ENCODE data around the gene MBD6.

Gene MBD6

DNA sequence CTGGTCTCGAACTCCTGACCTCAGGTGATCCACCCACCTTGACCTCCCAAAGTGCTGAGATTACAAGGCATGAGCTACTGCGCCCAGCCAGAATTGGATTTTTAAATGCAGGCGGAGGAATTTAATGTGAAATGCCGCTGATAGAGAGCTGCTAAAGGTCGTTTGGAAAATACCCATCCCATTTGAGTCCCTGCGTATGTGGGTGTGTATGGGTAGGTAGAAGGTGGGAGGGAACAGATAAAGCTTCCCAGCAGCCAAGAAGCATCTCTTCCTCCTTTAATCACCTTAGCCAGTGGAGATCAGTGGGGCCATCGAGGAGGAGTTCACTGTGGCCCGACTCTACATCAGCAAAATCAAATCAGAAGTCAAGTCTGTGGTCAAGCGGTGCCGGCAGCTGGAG is 52.2 kb downstream of the MBD6 start:
- no peaks in the 10 kb centered on the region for H3K27me3 ChIP-seq (ENCODE audit: control insufficient read depth in 2 of 2, insufficient read depth in 2 of 2, low read length in 2 of 2)
- H3K4me3 ChIP-seq (ENCODE audit: low read length in 2 of 2), result no peak overlapping the region
- no peak overlapping the region for H3K27ac ChIP-seq (ENCODE audit: low read depth in 2 of 2, low read length in 2 of 2)
- H3K36me3 ChIP-seq (ENCODE audit: control insufficient read depth in 2 of 2, insufficient read depth in 2 of 2, low read length in 2 of 2), result no peaks in the 10 kb centered on the region
- H3K4me1 ChIP-seq (ENCODE audit: control insufficient read depth in 2 of 2, insufficient read depth in 2 of 2, low read length in 2 of 2), result no peaks in the 10 kb centered on the region
- H3K9me3 ChIP-seq (ENCODE audit: control insufficient read depth in 2 of 2, low read length in 2 of 2), result no peaks in the 10 kb centered on the region
- no peak overlapping the region for H3K9ac ChIP-seq (ENCODE audit: low read depth in 1 of 2, low read length in 2 of 2)

DNA sequence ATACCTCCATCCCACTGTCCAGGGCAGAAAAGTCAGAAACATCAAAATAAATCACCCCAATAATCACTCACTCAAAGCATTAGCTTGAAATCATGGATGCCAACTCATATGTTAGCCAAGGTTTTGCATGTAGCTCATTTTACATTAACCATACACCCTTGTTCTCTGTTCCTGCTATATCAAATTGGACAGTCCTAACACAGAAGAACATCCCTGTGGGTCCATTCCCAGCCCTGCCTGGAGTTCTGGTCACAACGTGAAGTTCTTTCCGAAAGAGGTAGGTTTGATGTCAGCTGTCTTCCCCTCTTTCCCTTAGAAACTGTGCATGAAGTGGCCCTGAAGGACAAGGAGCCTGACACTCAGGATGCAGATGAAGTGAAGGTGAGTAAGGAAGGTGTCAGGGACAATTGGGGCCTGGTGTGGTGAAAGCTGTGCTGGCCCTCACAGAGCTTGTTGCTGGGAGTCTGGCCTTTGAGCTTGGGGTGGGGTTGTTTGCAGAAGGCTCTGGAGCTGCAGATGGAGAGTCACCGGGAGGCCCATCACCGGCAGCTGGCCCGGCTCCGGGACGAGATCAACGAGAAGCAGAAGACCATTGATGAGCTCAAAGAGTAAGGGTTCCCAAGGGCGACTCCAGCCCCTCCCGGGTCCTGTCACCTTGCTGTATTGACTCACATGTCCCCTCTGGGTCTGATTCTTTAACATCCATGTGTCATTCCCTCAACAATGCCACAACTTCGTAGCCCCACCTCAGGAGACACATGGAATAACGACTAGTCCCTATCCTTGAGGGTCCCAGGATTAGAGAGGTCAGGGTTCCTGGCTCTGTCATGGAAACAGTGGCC is 53.4 kb downstream of the MBD6 start:
- H3K36me3 ChIP-seq (ENCODE audit: control insufficient read depth in 2 of 2, insufficient read depth in 2 of 2, low read length in 2 of 2), result no peaks in the 10 kb centered on the region
- no peaks in the 10 kb centered on the region for H3K9me3 ChIP-seq (ENCODE audit: control insufficient read depth in 2 of 2, low read length in 2 of 2)
- no peak overlapping the region for H3K9ac ChIP-seq (ENCODE audit: low read depth in 1 of 2, low read length in 2 of 2)
- no peak overlapping the region for H3K4me3 ChIP-seq (ENCODE audit: low read length in 2 of 2)
- H3K4me1 ChIP-seq (ENCODE audit: control insufficient read depth in 2 of 2, insufficient read depth in 2 of 2, low read length in 2 of 2), result no peaks in the 10 kb centered on the region
- no peaks in the 10 kb centered on the region for H3K27me3 ChIP-seq (ENCODE audit: control insufficient read depth in 2 of 2, insufficient read depth in 2 of 2, low read length in 2 of 2)
- H3K27ac ChIP-seq (ENCODE audit: low read depth in 2 of 2, low read length in 2 of 2), result no peak overlapping the region

DNA sequence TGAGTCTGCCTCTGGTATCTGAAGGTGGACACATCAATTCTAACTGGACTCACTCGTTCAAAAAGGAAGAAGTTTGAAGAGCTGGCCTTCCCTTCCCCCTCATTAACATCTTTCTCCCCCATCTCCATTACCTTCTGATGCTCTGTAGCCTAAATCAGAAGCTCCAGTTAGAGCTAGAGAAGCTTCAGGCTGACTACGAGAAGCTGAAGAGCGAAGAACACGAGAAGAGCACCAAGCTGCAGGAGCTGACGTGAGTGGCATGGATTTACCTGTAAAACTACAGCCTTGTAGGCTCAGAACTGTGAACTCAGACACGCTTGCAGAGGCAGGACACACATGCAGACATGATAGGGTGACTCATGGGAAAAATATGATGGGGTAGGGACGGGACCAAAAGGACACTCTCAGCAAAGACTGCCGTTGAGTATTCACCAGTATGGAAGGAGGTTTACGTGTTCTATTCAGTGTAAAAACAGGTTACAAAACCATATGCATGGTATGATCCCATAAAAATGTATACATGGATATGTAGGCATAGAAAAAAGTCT is 54.1 kb downstream of the MBD6 start:
- H3K36me3 ChIP-seq (ENCODE audit: control insufficient read depth in 2 of 2, insufficient read depth in 2 of 2, low read length in 2 of 2), result no peaks in the 10 kb centered on the region
- H3K4me1 ChIP-seq (ENCODE audit: control insufficient read depth in 2 of 2, insufficient read depth in 2 of 2, low read length in 2 of 2), result no peaks in the 10 kb centered on the region
- H3K27me3 ChIP-seq (ENCODE audit: control insufficient read depth in 2 of 2, insufficient read depth in 2 of 2, low read length in 2 of 2), result no peaks in the 10 kb centered on the region
- no peaks in the 10 kb centered on the region for H3K9me3 ChIP-seq (ENCODE audit: control insufficient read depth in 2 of 2, low read length in 2 of 2)
- no peak overlapping the region for H3K4me3 ChIP-seq (ENCODE audit: low read length in 2 of 2)
- no peak overlapping the region for H3K9ac ChIP-seq (ENCODE audit: low read depth in 1 of 2, low read length in 2 of 2)
- no peak overlapping the region for H3K27ac ChIP-seq (ENCODE audit: low read depth in 2 of 2, low read length in 2 of 2)

DNA sequence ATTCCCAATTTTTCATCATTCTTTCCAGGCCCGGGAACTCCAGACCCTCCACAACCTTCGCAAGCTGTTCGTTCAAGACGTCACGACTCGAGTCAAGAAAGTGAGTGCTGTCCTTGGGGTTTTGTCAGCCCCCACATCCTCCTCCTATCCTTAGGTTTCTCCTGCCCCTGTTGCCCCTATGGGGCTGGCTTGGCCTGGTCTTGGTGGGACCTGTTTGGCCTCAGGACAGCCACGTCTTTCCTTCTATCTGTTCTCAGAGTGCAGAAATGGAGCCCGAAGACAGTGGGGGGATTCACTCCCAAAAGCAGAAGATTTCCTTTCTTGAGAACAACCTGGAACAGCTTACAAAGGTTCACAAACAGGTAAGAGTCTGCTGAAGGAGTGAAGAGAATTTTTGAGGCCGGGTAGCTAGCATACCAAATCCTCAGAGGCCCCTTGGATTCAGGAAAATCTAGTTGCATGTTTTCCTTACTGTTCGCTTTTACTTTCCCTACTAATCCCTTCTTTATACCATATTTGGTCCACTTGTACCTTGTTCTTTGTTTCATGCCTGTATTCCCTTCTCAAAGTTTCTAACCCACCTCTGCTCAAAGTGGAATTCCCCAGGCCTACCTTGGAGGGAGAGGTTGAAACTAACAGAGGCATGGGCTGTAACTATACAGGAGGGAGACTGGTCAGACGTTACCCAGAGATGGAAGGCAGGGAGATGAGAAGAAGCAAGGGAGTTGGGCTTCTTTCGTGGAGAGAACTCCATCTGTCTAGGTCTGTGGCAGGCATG is 55.5 kb downstream of the MBD6 start:
- no peaks in the 10 kb centered on the region for H3K9me3 ChIP-seq (ENCODE audit: control insufficient read depth in 2 of 2, low read length in 2 of 2)
- H3K4me1 ChIP-seq (ENCODE audit: control insufficient read depth in 2 of 2, insufficient read depth in 2 of 2, low read length in 2 of 2), result no peaks in the 10 kb centered on the region
- H3K9ac ChIP-seq (ENCODE audit: low read depth in 1 of 2, low read length in 2 of 2), result no peak overlapping the region
- H3K27ac ChIP-seq (ENCODE audit: low read depth in 2 of 2, low read length in 2 of 2), result no peak overlapping the region
- H3K4me3 ChIP-seq (ENCODE audit: low read length in 2 of 2), result no peak overlapping the region
- H3K36me3 ChIP-seq (ENCODE audit: control insufficient read depth in 2 of 2, insufficient read depth in 2 of 2, low read length in 2 of 2), result no peaks in the 10 kb centered on the region
- peaks cover 0 to 6% of the 10 kb centered on the region in 2 donors for H3K27me3 ChIP-seq (ENCODE audit: control insufficient read depth in 2 of 2, insufficient read depth in 2 of 2, low read length in 2 of 2)

DNA sequence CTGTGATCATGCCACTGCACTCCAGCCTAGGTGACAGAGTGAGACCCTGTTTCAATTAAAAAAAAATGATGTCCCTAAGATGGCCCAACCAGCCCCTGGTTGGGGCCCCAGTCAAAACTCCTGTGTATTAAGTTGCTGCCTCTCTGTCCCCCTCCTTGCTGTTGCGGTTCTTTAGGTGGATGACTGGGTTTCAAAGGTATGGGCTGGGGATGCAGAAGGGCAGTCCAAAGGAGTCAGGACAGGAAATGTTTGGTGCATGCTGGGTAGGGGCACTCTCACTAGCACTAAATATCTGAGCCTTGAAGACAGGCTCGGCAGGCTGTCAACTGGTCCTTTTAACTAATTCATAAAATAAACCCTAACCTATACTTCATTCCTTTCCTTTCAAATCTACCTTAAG is 56.4 kb downstream of the MBD6 start:
- Histone ChIP-seq H3K9ac (ENCODE audit: low read depth in 1 of 2, low read length in 2 of 2) (no peak overlapping the region), H3K4me3 (ENCODE audit: low read length in 2 of 2) (no peak overlapping the region), H3K27ac (ENCODE audit: low read depth in 2 of 2, low read length in 2 of 2) (no peak overlapping the region), H3K4me1 (ENCODE audit: control insufficient read depth in 2 of 2, insufficient read depth in 2 of 2, low read length in 2 of 2) (no peaks in the 10 kb centered on the region), H3K9me3 (ENCODE audit: control insufficient read depth in 2 of 2, low read length in 2 of 2) (no peaks in the 10 kb centered on the region), H3K27me3 (ENCODE audit: control insufficient read depth in 2 of 2, insufficient read depth in 2 of 2, low read length in 2 of 2) (peaks cover 0 to 6% of the 10 kb centered on the region in 2 donors), H3K36me3 (ENCODE audit: control insufficient read depth in 2 of 2, insufficient read depth in 2 of 2, low read length in 2 of 2) (no peaks in the 10 kb centered on the region)
